HL-60 (cell line): ENCODE data around the gene PXDN.

Source experiments
- DNase-seq, 2 experiments: peaks; one replicate each; pipeline ENCODE4 v3.0.0-alpha.2; 2010 to 2020; ENCODE audit warnings: low read depth in 1 of 2, low spot score in 1 of 2
- H3K27ac ChIP-seq: fragments of 250-450 bp; sonication (Bioruptor Pico); replicated peaks from 2 replicates; pipeline ENCODE4 v1.5.1; 2020; ENCODE audit warnings: mild to moderate bottlenecking, moderate library complexity
- H3K27me3 ChIP-seq: fragments of 250-450 bp; sonication (Bioruptor Pico); 2 replicates; pipeline ENCODE4 v1.5.1; 2021; ENCODE audit warnings: mild to moderate bottlenecking, moderate library complexity; ENCODE audit not compliant: insufficient read depth, poor library complexity, severe bottlenecking
- H3K4me3 ChIP-seq: replicated peaks from 2 replicates; pipeline ENCODE4 v1.5.1; 2011; ENCODE audit warnings: mild to moderate bottlenecking, control low read depth, low read length; ENCODE audit not compliant: insufficient read depth
- GABPA ChIP-seq: IDR thresholded peaks from 2 replicates; pipeline ENCODE4 v1.6.1; 2012; ENCODE audit warnings: low read depth
- POLR2AphosphoS5 ChIP-seq: IDR thresholded peaks from 2 replicates; pipeline ENCODE4 v1.6.1; 2012; ENCODE audit warnings: low read depth
- REST ChIP-seq: IDR thresholded peaks from 2 replicates; pipeline ENCODE4 v1.6.1; 2012; ENCODE audit warnings: low read depth; ENCODE audit not compliant: insufficient replicate concordance
- SPI1 ChIP-seq: IDR thresholded peaks from 2 replicates; pipeline ENCODE4 v1.6.1; 2012; ENCODE audit warnings: low read depth, mild to moderate bottlenecking, borderline replicate concordance
- TF ChIP-seq, protein P1 (sequence below): IDR thresholded peaks from one replicate; pipeline ENCODE4 v1.5.1; 2011; ENCODE audit warnings: low read length, control low read depth, inconsistent platforms; ENCODE audit not compliant: insufficient read depth

PXDN gene

DNA sequence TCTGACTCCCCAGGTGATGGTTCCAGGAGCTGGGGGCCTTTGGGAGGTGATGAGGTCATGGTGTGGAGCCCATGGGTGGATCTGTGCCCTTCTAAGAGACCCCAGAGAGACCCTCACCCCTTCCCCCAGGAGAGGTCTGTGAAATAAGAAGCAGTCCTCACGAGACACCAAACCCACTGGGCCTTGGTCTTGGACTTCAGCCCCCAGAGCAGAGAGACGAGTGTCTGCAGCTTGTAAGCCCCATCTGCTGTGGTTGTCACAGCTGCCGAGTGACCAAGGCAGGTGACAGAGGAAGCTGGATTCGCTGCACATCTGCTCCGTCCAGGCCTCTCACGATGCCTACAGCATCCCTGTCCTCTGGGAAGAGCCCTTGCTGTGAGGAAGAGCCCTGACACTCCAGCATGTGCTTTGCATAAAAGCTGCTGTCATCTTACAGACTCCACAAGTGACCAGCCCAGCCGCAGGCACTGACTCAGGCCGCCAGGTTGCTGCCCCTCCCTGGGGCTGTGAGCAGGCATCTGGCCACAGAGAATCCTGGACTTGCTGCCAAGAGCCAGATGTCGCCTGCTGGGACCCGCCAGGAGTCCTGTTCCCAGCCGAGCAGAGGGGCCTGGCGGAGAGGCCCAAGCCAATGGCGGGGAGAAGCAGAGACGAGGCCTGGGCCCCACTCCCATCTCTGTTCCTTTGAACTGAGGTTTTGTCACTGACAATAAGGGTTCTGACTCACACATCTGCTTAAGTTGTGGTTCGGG lies 150.8 kb downstream of the PXDN start:
- Histone ChIP-seq H3K4me3 (no peak overlapping the region), H3K27me3 (no peaks in the 10 kb centered on the region), H3K27ac (no peak overlapping the region)
- no peak for TF ChIP-seq SPI1
- no peak for TF ChIP-seq REST
- TF ChIP-seq, protein P1, sequence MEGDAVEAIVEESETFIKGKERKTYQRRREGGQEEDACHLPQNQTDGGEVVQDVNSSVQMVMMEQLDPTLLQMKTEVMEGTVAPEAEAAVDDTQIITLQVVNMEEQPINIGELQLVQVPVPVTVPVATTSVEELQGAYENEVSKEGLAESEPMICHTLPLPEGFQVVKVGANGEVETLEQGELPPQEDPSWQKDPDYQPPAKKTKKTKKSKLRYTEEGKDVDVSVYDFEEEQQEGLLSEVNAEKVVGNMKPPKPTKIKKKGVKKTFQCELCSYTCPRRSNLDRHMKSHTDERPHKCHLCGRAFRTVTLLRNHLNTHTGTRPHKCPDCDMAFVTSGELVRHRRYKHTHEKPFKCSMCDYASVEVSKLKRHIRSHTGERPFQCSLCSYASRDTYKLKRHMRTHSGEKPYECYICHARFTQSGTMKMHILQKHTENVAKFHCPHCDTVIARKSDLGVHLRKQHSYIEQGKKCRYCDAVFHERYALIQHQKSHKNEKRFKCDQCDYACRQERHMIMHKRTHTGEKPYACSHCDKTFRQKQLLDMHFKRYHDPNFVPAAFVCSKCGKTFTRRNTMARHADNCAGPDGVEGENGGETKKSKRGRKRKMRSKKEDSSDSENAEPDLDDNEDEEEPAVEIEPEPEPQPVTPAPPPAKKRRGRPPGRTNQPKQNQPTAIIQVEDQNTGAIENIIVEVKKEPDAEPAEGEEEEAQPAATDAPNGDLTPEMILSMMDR, result no peak
- TF ChIP-seq GABPA, result no peak
- no peak for TF ChIP-seq POLR2AphosphoS5
- DNase-seq, result no peak

DNA sequence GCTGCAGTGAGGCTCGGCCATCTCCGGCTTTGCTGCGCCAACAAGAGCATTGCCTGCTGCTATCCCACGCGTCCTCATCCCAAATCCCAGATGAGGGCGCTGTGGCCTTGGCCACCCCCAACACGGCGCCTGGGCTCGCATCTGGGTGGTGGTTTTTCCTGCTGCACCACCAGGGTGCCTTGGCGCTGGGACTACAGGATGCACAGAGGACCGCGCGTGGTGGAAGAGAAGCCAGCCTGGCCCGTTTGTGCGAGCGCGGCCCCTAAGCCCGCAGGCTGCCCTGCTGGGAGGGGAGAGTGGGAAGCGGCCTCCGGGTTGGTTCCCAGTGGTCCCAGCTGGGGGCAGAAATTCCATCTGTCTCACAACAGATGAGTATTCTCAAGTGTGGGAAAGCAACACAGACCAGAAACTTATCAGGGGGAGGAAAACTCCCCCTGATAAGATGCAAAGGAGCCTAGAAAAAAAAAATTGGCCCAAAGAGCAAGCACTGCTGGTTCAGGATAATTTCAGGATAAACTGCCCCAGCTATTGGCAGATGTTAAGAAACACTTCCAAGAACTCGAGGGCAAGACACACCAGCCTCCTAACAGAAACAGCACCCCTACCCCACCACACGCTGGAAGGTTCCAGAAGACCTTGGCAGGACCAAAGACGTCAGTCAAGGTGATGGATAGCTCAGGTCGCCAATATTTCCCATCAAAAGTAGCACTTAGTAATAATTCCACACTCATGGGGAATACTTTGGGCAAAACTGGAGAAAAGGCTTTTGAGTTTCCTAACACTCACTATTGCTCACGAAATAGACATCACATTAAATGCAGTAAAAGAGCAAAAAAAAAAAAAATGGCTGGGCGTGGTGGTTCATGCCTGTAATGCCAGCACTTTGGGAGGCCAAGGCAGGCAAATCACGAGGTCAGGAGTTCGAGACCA lies 152.1 kb downstream of the PXDN start:
- DNase-seq, result no peak
- TF ChIP-seq REST (no peak), POLR2AphosphoS5 (no peak), GABPA (no peak), SPI1 (no peak)
- TF ChIP-seq, protein P1, result no peak
- no peak overlapping the region for H3K4me3 ChIP-seq
- no peak overlapping the region for H3K27ac ChIP-seq
- H3K27me3 ChIP-seq, result no peaks in the 10 kb centered on the region

DNA sequence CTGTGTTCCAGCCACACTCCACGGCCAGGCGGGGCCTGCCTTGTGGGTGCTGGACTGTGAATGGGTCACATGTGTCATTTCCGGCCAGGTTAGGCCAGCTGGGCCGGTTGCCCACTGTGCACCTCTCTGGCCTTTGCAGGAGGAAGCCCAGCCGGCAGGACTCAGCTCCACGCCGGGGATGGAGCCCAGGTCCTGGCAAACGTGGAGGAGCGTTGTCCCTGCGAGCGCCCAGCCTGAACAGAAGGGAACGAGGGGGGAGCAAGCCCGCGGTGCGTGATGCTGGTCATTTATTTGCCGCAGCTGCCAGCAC lies 152.9 kb downstream of the PXDN start:
- H3K27ac ChIP-seq, result no peak overlapping the region
- H3K4me3 ChIP-seq, result no peak overlapping the region
- H3K27me3 ChIP-seq, result no peaks in the 10 kb centered on the region
- TF ChIP-seq SPI1 (no peak), GABPA (no peak), POLR2AphosphoS5 (no peak), REST (no peak)
- TF ChIP-seq, protein P1, result no peak
- no peak for DNase-seq
